HTR-8/SVneo (cell line): ENCODE measurements around the gene LRRC8C.

ENCODE experiments used
- DNase-seq: peaks from one replicate; pipeline ENCODE4 v3.0.0; 2011; ENCODE audit warnings: low spot score, mixed read lengths; ENCODE audit not compliant: insufficient read length
- FAIRE-seq: peaks from 2 replicates; lab custom pipeline; 2011; peaks lifted over from hg19 to GRCh38; lab: Jason Lieb, UNC

LRRC8C gene

GRCh38 chr1:89631816-89632656, 884 bp upstream of the LRRC8C start:
- FAIRE-seq (no peak), DNase-seq (no peak)

DNA sequence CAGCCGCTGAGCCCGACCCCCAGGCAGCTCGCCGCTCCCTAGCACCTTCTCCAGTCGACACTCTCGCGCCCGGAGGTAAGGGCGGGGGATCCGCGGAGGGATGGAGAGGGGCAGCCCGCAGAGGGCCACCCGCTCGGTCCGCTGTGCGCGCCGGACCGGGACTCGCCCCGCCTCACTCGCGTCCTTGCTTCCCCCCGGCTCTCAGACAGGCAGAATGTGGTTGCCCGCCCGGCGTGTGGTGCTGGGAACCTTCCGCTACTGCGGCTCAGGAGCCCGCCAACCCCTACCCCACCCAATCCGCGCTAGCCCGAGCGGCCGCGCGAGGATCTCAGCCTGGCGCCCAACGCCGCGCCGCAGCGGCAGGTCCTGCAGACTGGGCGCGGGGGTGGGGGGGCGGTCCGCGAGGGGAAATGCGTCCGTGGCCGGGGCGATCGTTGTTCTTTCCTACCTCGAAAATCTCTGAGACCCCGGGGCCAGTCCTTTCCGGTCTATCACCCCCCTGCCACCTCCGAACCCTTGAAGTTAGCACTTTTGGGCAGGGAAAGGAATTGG, 404 bp downstream of the LRRC8C start:
- DNase-seq = peak; percentile 31
- FAIRE-seq = no peak

- no peak for FAIRE-seq
- DNase-seq = peak; percentile 13
Measured at GRCh38 chr1:89633800-89634625, 1.1 kb downstream of the LRRC8C start.

- DNase-seq (no peak), FAIRE-seq (no peak)
Measured at GRCh38 chr1:89635825-89636815, 3.2 kb downstream of the LRRC8C start.

- FAIRE-seq (no peak), DNase-seq (no peak)
Measured at GRCh38 chr1:89637496-89637895, 4.6 kb downstream of the LRRC8C start.

- no peak for FAIRE-seq
- DNase-seq = no peak
Measured at GRCh38 chr1:89640440-89640839, 7.5 kb downstream of the LRRC8C start.

GRCh38 chr1:89641781-89642180, 8.9 kb downstream of the LRRC8C start:
- DNase-seq = no peak
- FAIRE-seq = no peak

GRCh38 chr1:89643577-89643976, 10.7 kb downstream of the LRRC8C start:
- DNase-seq (no peak), FAIRE-seq (no peak)

DNA sequence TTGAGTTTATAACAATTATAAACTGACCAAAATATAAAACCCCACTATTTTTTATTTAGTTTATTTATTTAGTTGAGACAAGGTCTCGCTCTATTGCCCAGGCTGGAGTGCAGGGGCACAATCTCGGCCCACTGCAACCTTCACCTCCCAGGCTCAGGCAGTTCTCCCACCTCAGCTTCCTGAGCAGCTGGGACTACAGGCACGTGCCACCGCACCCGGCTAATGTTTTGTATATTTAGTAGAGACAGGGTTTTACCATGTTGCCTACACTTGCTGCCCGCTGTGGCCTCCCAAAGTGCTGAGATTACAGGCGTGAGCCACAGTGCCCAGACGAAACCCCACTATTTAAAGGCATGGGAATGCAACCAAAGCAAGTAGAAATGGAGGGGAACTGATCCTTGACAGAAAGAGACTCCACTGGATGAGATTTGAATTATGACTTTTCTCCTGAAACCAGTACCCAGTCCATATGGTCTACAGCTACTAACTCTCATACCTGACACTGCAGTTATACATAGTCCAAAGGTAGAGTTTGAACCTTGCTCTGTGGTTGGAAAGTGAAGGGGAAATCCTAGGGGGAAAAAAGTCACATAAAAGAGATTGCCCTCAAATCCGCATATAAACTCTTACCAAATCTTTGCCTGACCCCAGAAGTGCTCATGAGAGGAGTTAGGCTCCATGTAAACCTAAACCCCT, 11.3 kb downstream of the LRRC8C start:
- DNase-seq (no peak), FAIRE-seq (no peak)

GRCh38 chr1:89646259-89646658, 13.3 kb downstream of the LRRC8C start:
- no peak for DNase-seq
- no peak for FAIRE-seq

GRCh38 chr1:89649783-89650182, 16.9 kb downstream of the LRRC8C start:
- DNase-seq (no peak), FAIRE-seq (no peak)

GRCh38 chr1:89652373-89652772, 19.5 kb downstream of the LRRC8C start:
- no peak for FAIRE-seq
- no peak for DNase-seq

- FAIRE-seq (no peak), DNase-seq (no peak)
Measured at GRCh38 chr1:89657886-89658285, 25.0 kb downstream of the LRRC8C start.

GRCh38 chr1:89659322-89660081, 26.6 kb downstream of the LRRC8C start:
- FAIRE-seq = no peak
- no peak for DNase-seq

DNA sequence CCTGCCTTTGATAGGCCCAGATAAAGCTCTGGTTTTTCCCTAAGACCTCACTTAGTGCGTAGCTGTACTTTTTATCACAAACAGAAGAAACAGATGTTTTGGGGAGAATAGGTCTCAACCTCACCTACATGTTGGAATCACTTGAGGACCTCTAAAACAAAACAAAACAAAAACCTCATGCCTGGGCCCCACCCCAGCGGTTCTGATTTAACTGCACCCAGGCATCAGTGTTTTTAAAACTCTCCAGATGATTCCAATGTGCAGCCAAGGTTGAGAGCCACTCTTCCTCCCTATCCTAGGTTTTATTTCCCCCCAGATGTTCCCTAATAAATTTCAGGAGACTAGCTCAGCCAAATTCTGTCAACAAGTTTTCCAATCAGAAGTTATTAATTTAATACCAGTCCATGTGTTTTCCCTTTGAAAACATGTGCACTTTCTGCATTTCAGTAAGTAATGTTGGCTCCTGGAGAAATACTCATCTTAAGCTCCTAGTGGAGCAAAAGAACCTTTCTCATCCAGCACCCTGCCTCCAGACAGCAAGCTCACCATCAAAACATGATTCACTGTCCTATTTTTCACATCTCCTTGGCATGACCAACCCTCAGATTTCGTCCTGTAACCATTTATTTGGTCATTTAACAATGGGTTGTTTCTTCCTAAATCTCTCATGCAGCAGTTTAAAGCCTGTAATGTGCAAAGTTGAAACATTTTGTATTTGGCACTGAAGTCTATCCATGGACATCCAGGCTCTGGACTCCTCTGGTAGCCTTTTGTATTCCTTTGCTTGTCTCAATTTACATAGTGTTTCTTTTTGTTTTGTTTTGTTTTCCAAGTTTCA, 27.5 kb downstream of the LRRC8C start:
- FAIRE-seq (no peak), DNase-seq (no peak)

DNA sequence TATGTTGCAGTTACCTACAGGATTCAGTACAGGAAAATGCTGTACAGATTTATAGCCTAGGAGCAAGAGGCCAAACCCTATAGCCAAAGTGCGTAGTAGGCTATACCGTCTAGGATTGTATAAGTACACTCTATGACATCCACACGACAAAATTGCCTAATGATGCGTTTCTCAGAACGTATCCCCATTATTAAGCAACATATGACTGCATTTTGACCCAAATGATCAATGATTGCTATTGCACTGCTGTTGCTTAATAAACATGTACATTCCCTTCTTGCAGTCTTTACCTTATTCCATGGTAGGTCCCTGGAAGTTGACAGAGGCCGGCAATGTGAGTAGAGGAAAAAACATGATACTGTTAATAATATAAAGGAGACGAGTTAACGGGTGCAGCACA, 33.0 kb downstream of the LRRC8C start:
- FAIRE-seq (no peak), DNase-seq (no peak)

GRCh38 chr1:89666640-89667039, 33.7 kb downstream of the LRRC8C start:
- no peak for FAIRE-seq
- no peak for DNase-seq

GRCh38 chr1:89667691-89668090, 34.8 kb downstream of the LRRC8C start:
- FAIRE-seq (no peak), DNase-seq (no peak)
